GM18870 (cell line): Measurements from ENCODE around the gene BMP4.
"Not testable (repeated sequence)": the region's sequence is repeated elsewhere in the genome, so short reads cannot be mapped to it uniquely, and the experiment has no call there.

ENCODE experiments used
- ATAC-seq: cut with Tn5 transposase; IDR thresholded peaks from one replicate; pipeline ENCODE4 v1.9.1; 2021; ENCODE audit warnings: moderate library complexity; ENCODE audit not compliant: unreplicated experiment

The BMP4 gene

DNA sequence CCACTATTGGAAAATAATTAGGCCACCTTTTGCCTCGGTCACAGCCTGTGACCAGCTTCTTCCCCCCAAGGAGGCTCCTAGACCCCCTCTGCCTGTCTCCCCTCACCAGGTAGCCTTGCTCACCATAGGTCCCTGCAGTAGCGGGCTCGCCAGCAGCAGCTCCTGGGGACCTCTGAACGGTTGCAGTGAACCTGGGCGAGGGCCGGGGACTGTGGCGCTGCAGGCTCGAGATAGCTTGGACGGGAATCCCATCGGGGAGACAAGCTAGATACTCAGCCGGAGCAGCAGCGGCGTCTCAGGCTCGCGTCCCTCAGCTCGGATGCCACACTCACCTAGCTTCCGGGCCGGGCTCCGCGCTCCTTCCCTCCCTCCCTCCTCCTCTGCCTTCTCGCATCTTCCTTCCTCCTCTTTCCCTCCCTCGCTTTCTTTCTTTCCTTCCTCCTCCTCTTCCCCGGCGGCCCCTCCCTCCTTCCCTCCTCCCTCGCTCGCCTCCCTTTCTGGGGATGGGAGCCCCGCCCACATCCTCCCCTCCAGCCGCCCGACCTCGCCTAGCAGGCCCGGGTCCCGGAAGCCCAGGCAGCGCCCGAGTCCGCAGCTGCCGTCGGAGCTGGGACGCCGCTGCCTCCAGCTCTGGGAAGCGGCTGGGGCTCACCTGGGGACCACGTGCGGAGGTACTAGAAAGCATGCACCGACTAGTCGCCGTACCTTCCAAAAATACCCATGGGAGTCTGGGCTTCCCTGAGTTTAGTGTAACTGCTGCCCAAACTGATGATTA is at the start of gene BMP4:
Gene BMP4 (minus strand): TSS at position 399 of the 775 bp plus-strand sequence. CDS start 4,603 bp downstream, outside the sequence.
- ATAC-seq: no peak

DNA sequence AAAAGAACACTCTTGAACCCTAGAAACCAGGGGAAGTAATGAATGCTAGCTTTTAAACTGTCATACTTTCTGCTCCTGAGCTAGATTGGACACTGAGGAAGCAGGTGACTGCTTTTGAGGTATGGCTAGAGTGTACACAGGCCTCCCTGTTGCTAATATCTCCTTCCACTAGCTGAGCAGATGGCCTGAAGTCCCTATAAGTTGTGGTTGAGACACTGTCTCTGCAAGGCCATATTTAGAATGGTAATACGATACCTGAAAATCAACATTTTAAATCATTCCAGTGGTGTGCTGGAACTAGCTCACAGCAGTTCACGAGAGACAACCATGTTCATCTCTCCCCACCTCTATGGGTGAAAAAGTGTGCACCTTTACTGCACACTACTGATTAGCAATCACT is 46.4 kb upstream of the BMP4 start:
- no peak for ATAC-seq

DNA sequence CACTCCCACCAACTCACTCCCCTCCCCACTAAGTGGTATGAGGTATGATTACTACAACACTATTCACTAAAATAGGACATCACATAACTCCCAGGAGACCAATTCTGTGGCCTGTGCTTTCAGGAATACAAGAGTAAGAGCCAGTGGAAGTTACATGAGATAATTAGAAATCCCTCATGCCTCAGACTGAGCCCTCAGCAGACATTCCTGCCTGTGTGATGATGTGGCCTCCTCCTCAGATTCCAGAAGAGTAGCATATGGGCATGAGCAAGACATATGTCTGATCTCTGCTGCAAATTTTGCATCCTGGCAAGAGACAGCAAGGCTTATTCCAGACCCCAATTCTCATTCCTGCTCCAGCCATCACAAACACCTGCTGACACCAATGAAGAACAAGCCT is 46.0 kb upstream of the BMP4 start:
- ATAC-seq: no peak

DNA sequence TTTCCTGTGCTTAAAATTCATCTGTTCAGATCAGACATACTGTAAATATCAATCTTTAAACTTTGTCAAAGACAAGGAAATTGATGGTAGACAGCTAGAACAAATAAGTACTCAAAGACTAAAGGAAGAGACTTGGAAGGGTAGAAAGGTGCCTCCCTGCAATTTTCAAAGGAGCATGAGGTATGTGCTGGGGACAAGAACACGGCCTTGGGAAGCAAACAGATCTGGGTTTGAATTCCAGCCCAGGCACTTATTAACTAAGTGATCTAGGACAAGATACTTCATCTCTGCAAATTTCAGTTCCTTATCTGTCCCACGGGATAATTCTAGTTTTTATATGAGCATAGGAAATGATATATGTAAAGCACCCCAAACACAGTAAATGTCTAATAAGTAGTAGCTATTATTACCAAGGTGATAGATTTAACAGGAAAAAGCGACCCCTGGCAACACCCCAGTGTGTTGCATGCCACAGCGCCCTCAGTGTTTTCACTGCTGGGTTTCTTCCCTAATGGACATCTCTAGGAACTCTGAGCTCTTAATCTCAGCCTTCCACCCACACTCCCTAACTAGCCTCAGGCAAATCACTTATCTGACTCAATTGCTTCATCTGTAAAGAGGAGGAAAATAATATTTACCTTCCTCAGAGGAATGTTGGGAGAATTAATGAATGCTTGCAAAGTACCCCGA is 44.7 kb upstream of the BMP4 start:
- ATAC-seq: no peak

DNA sequence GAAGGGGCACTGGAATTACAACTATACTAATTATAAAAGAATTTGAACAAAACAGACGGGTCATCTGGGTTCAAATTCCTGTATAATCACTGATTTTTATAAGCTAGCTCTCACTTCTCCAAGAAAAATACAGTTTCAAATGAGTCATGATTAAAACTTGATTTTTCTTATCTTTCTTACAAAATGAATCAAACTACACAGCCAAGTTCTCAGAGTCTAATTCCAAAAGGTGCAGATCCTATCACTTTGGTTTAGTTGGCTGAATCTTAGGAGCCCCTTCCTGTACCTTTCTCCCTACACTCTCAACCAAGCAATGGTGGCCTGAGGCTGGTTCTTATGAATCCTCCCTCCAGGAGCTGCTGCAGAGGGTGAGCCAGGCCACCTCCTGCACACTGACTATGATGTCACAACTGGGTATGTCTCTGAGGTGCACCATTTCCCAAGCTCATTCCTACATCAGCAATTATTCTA is 43.8 kb upstream of the BMP4 start:
- no peak for ATAC-seq

DNA sequence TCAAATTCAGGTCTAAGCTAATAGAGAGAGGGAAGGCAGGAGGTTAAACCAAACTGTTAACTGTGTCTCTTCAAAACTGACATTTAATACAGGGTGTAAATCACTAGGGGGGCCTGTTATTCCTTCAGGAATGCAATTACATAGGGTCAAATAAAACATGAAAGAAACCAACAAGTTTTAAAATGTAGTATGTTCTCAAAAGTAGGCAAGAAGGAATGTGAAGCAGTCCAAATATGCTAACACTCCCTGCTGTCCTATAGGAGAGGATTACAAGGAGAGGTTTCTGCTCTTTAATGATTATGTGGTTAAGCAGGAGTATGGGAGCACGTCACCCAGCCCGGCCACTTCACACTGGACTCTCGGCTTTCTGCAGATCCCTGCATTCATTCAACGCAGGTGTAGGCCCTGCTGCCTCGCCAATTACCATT is 42.5 kb upstream of the BMP4 start:
- no peak for ATAC-seq

DNA sequence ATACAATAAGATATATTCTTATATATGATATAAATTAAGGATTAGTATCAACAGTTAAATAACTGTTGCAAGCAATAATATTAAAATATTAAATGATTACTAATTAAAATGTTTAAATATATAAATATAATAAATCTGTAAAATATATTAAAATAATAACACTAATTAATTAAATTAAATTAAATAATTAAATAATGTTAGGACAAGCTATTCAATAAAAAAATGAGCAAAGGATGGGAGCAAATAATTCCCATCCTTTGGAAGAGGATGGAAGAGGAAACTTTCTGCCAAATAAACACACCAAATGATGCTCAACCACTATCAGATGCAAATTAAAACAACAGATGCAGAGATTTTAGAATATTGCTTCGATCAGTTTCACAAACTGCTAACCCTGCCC is 39.4 kb upstream of the BMP4 start:
- ATAC-seq: no peak

DNA sequence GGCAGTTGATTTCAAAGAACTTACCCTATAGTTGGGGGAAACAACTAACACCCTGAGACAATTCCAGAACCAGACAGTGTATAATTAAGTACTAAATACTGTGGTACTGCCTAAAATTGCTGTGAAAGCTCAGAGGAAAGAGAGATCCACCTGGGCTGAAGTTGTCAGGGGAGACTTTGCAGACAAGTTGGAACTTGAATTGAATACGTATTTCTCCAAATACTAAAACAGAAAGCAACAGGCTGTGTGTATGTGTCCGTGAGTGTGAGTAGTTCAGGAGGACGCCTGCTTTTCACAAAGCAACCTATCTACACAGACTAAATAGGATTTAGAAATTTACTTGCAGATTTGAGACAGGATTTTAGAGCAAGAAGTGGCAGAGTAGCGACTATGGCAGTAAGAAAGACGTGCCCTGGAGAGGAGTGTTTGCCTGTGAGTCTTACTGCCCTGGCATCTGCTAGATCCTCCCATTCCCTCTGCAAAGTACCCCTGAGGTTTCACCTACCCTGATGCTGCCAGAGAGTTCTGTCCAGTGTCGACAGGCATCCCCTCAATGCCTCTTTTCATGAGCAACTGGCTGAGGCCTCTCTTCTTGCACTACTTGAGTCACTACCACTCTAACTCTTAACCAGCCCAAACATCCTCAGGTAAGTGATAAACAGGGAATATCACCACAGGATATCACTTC is 37.4 kb upstream of the BMP4 start:
- ATAC-seq: no peak

DNA sequence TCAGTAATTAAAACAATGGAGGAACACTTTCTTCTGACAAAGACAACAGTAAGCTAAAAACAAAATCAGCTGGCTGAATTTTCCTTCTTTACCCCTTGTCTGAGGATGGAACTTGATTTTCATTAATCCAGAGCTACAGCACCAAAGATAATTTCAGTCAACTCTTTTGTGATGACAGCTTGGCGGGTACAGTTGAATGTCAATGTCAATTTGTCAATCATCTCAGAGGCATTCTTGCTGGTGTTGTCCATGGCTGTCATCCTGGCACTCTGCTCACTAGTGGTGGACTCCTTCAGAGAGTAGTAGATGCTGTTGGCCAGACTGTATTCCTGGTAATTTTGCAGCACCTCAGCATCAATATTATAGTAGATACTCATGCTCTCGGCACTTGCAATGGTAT is 34.4 kb upstream of the BMP4 start:
- no peak for ATAC-seq

DNA sequence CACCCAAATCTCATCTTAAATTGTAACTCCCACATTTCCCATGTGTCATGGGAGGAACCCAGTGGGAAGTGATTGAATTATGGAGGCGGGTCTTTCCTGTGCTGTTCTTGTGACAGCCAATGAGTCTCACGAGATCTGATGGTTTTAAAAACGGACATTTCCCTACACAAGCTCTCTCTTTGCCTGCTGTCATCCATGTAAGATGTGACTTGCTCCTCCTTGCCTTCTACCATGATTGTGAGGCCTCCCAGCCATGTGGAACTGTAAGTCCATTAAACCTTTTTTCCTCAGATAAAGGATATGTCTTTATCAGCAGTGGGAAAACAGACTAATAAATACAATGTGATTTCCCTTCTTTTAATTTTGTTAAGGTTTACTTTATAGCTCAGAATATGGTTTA is 30.1 kb upstream of the BMP4 start:
- ATAC-seq: not testable (repeated sequence)

DNA sequence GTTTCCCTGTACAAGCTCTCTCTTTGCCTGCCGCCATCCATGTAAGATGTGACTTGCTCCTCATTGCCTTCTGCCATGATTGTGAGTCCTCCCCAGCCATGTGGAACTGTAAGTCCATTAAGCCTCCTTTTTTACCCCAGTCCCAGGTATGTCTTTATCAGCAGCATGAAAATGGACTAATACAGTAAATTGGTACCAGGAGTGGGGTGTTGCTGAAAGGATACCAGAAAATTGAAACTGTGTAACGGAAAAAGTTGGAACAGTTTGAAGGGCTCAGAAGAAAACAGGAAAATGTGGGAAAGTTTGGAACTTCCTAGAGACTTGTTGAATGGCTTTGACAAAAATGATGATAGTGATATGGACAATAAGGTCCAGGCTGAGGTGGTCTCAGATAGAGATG is 28.3 kb upstream of the BMP4 start:
- not testable (repeated sequence) for ATAC-seq

DNA sequence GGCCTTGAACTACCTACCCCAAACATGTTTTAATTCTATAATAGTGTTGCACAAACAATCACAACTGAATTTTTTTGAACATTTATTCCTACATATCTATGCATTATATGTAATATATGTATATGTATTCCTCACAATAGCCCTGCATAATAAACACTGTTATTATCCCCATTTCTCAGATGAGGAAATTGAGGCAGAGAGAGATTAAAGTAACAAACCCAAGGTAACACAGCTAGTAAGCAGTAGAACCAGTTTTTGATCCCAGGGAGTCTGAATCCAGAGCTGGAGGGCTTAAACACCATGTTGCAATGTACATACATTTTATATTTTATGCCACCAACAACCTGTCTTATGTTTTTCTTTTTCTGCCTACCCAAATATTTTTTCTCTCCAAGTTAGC is 26.5 kb upstream of the BMP4 start:
- ATAC-seq: no peak

DNA sequence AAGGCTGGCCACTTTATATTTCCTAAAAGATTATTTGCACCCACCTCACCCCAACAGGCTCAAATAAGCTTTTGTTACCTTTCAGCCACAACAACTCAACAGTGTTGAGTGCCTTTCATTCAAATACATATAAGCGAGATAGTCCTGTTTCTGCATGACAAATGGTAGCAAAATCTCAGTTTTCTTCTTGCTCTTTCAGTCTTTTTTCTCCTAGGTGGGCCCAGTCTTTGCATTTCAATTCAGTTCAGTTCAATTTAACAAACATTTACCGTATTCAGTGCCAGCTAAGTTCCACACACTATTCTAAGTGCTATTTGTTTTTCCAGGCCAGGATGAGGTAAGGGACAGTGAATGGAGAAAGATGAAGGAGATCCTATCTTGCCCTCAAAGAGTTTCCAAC is 25.9 kb upstream of the BMP4 start:
- no peak for ATAC-seq

DNA sequence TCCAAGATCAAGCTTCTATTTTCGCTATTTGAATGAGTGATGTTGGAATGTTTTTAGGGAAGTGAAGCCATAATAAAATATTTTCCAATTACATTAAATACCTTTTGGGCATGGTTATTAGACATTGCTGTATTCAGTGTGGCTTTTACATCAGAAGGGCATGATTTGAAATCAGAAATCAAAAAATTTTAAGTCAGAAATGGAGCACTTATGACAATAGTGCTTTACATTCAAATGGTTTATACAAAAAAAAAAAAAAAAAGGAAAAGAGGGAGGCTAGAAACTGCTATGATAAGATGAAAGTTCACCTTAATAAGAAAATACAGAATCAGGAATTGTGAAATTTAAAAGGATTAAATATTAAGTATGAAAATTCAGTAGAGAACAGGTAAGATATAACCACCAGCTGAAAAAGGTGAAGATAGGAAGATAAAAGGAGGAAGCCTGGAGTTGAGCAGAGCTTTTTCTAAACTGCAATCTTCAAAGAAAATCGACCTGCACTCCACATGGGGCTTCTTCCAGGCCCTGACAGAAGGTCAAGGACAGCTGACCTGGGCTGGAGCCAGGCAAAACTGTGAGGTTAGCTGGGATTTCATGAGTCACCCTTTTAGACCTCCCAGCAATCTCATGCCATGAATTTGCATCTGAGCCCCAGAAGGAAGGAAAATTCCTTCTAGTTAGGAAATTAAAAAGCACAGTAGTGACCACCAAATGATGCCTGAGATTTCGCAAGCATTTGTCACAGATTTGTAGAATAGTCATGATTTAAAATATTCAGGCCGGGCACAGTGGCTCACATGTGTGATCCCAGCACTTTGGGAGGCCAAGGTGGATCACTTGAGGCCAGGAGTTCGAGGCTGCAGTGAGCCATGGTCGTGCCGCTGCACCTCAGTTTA is 23.4 kb upstream of the BMP4 start:
- no peak for ATAC-seq

DNA sequence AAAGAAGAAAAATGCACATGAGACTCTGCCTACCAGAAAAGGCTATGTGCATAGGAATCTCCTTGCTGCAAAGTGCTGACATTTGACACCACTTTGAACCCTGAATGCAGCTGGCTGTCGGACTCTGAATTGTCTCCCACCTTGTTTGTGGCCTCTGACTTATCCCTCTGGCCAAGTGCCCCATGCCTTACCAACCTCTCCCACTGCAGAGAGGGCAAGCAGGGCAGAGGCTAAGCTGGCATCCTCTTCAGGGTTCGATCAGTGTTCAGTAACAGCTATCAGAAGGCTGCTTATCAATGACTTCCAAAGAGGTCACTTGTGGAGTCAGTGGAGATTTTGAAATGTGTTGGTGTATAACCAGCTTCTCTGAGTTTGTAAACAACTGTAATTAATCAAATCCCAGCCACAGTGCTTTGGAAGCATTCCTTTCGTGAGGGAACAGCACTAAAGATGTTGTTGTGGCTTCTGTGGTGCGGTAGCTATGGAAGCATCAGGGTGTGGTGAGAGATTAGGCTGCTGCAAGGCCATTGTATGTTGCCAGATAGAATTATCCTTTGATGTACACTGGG is 22.6 kb upstream of the BMP4 start:
- no peak for ATAC-seq

DNA sequence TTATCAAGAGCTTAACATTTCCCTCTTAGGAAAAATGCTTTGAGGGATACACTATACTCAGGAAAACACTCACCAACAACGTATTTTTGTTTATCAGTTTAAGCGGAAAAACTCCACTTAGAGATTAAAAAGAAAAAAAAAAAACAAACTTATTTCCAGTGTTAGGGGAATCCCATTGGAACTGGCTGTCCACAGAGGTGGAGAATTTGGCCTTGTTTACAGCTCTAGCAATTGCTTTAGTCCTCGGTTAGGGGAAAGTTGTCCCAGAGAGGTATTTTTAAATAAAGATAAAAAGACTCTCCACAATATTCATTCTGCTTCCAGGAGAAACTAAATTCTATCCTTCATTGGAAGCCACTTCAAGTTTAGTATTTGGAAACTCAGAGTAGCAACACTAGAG is 21.6 kb upstream of the BMP4 start:
- ATAC-seq: no peak

DNA sequence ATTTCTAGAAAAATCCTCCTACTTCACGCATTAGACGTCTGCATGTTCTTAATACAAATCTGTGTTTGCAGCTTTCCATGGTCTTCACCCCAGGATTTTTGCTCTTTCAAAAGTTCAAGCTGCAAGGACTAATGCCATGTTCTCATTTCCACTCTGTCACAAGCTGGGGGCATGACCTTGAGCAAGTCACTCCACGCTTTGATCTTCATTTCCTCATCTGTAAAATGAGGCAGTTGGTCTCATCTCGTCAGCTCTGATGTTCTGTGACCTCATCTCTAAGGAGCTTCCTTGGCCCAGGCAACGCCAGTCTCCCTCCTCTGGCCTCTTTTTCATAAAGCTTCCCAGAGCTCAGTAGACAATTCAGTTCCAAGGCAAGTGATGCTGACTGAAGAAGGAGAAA is 18.8 kb upstream of the BMP4 start:
- ATAC-seq: no peak

DNA sequence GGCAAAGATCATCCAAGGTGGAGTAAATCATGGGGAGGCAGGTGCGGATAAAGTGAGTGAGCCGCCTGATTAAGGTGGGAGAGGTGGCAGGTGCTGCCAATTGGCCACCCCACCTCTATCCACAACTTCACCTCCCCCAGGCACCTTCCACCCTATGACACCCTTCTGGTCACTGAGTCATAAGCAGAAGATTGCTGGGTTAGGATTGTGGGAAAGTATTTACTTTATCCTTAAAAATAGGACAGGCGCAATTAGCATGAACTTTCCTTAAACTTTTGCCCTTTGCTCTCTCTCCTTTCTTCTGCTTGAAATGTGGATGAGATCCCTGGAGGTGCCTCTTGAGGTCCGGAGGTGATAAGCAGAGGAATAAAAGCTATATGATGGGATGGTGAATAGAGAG is 14.9 kb upstream of the BMP4 start:
- ATAC-seq: no peak

DNA sequence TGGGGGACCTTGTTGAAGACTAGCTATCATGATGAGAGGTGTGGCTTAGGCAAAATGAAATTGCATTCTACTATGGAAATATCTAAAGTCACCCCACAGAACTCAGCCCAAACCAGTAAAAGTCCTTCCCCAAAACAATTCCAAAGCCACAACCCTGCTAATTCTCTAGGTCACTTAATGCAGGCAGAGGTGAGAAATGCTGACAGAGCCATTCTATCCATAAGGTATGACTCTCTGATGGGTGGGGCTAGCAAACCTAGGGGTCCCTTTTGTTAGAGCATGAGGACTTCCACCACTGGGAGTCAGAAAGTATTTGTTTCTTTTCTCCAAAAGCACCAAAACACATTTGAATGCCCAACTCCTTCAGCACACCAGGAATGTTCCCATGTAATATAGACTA is 12.7 kb upstream of the BMP4 start:
- no peak for ATAC-seq

DNA sequence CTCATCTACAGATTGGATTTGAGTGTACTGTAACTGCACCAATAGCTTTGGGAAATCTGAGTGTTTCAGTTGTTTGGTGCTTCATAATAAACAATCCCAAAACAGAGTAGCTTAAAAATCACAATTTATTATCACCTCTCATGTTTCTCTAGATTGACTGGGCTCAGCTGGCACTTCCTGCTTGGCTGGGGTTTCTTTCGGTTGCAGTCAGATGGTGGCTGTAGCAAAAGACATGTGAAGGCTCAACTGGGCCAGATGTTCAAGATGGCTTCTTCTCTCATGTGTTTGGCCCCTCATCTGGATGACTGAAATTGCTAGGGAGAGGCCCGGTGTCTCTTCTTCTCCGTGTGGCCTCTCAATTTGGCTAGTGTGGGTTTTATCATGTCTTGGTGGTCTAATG is 12.1 kb upstream of the BMP4 start:
- ATAC-seq: no peak

DNA sequence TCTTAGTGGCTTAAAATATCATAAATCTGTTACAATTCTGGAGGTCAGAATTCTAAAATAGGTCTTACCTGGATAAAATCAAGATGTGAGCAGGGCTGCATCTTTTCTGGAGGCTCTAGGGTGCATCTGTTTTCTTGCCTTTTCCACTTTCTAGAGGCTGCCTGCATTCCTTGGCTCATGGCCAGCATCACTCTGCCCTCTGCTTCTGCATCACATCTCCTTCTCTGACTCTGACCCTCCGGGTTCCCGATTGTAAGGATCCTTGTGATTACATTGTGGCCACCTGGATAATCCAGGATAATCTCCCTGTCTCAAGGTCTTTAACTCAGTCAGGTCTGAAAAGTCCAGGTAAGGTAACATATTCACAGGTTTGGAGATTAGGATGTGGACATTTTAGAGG is 11.0 kb upstream of the BMP4 start:
- ATAC-seq: no peak
